ENCODE data around the gene SLC16A11. TPM values are rescaled to one million over a fixed set of nuclear protein-coding genes. Genes with fewer than 3 reads are reported as not detected.
A peak's percentile ranks its signal among the peaks of the same experiment; 100 is the strongest.

The SLC16A11 gene
- total RNA-seq, 1 donor from 2014 or later, result 0.37 TPM

DNA sequence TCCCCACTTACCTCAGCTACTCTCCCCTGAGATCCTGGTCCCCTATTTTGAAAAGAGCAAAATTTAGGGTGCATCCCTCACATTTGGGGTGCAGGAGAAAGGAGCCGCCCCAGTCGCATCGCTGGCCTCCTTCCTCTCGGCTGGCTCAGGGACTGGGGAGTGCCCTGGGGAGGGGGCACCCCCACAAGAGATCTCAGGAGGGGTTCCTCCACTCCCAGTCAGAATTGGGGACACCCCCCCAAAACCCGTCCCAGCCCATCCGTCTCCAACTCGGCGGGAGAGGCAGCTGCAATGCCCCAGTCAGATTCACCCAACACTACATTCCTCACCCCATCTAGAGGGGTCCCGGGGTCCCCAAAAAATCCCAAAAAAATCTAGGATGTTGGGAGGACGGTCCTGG lies 24.5 kb downstream of the SLC16A11 start:
- Mint-ChIP-seq H3K4me1 (ENCODE audit: low read depth) (peaks cover 67% of the 10 kb centered on the region), H3K4me3 (ENCODE audit: low read depth) (no peak overlapping the region), H3K36me3 (ENCODE audit: low read depth) (peaks cover 24% of the 10 kb centered on the region), H3K9me3 (no peaks in the 10 kb centered on the region), H3K27ac (no peak overlapping the region), H3K27me3 (ENCODE audit: low read depth) (no peaks in the 10 kb centered on the region)
- DNase-seq (ENCODE audit: low spot score), result no peak
- intact Hi-C loops (cut with micrococcal nuclease), result no loop called here

DNA sequence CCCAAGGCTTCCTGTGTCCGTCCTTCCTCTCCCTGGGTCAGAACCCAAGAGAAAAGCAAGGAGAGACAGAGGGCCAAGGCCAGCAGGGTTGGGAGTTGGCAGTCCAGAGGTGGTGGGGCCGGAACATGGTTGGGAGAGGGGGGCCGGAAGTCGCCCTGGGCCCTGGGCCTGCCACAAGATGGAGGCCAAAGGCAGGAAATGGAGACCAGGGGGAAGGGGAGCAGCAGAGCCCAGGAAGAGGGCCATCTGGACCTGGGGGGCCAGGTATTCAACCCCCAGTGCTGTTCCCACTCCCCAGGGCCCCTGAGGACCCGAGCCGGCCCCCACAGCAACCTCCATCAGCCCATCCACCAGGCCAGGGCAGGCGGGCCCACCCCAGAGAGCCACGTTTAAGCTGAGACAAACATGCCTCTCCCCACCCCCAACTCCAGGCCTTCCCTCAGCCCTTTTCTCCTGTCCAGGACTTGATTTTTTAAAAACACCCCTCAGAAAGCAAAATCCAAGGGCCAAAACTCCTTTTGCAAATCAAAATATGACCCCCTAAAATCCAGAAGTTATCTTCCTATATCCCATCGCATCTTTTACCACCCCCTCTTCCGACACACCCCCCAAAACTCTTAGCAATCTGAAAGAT lies 25.4 kb downstream of the SLC16A11 start:
- Mint-ChIP-seq H3K9me3 (no peaks in the 10 kb centered on the region), H3K36me3 (ENCODE audit: low read depth) (peaks cover 32% of the 10 kb centered on the region), H3K4me3 (ENCODE audit: low read depth) (no peak overlapping the region), H3K4me1 (ENCODE audit: low read depth) (peaks cover 67% of the 10 kb centered on the region), H3K27ac (peak overlapping the region; percentile 98), H3K27me3 (ENCODE audit: low read depth) (no peaks in the 10 kb centered on the region)
- no peak for DNase-seq (ENCODE audit: low spot score)
- intact Hi-C loops (cut with micrococcal nuclease), result no loop called here

GRCh38 chr17:7017827-7018200 lies 26.1 kb downstream of the SLC16A11 start:
- H3K4me3 Mint-ChIP-seq (ENCODE audit: low read depth), result peak overlapping the region; percentile 92
- no peak for DNase-seq (ENCODE audit: low spot score)
- peaks cover 39% of the 10 kb centered on the region for H3K36me3 Mint-ChIP-seq (ENCODE audit: low read depth)
- peak overlapping the region; percentile 98 for H3K27ac Mint-ChIP-seq
- no peaks in the 10 kb centered on the region for H3K27me3 Mint-ChIP-seq (ENCODE audit: low read depth)
- intact Hi-C loops (cut with micrococcal nuclease), result no loop called here
- peaks cover 63% of the 10 kb centered on the region for H3K4me1 Mint-ChIP-seq (ENCODE audit: low read depth)
- H3K9me3 Mint-ChIP-seq, result no peaks in the 10 kb centered on the region

DNA sequence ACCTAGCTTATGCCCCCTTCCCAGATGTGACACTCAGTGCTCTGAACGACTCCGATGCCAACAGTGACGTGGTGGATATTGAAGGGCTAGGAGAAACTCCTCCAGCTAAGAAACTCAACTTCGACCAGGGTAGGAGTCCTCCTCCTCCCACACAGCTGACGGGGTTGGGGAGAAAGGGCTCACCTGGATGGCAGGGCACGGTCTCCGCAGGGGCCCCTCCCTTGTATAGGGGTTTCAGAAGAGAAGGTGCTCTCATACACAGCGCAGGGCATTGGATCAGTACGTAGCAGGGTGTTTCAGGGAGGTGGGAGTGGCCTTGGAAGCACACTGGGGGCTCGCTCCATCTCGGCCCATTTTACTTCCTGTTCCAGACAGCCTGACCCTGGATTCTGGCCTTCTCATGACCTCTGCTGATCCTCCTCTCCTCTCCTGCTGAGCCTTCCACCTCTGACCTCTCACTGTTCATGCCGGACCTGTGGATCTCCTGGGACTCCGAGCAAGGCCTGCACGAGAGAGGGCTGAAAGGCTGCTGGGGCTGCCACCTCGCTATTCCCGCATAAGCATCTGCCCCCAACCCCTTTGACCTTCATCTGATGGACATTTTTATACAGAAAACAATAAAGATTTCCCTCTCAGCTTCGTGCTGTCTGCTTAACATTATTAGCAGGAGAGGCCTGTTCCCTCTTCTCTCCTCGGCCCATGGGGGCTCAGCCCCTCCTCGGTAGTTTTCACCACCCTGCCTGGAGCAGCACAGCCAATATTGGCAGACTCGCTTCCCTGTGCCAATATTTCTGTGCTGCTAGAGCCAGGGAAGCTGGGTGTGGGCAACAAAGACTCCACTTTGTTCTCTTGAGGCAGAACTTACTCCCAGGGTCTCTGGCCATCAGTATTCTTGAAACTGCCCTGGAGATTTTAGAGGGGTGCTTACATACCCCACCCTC lies 26.7 kb downstream of the SLC16A11 start:
- H3K4me1 Mint-ChIP-seq (ENCODE audit: low read depth), result peaks cover 59% of the 10 kb centered on the region
- intact Hi-C loops (cut with micrococcal nuclease), result no loop called here
- H3K36me3 Mint-ChIP-seq (ENCODE audit: low read depth), result peaks cover 39% of the 10 kb centered on the region
- peak overlapping the region; percentile 98 for H3K27ac Mint-ChIP-seq
- H3K4me3 Mint-ChIP-seq (ENCODE audit: low read depth), result peak overlapping the region; percentile 92
- H3K9me3 Mint-ChIP-seq, result no peaks in the 10 kb centered on the region
- H3K27me3 Mint-ChIP-seq (ENCODE audit: low read depth), result no peaks in the 10 kb centered on the region
- DNase-seq (ENCODE audit: low spot score), result no peak

GRCh38 chr17:7016418-7016817 lies 27.5 kb downstream of the SLC16A11 start:
- Mint-ChIP-seq H3K4me1 (ENCODE audit: low read depth) (peaks cover 58% of the 10 kb centered on the region), H3K9me3 (no peaks in the 10 kb centered on the region), H3K36me3 (ENCODE audit: low read depth) (peaks cover 39% of the 10 kb centered on the region), H3K4me3 (ENCODE audit: low read depth) (peak overlapping the region; percentile 92), H3K27me3 (ENCODE audit: low read depth) (no peaks in the 10 kb centered on the region), H3K27ac (peak overlapping the region; percentile 98)
- intact Hi-C loops (cut with micrococcal nuclease), result no loop called here
- DNase-seq (ENCODE audit: low spot score), result no peak

- peaks cover 54% of the 10 kb centered on the region for H3K4me1 Mint-ChIP-seq (ENCODE audit: low read depth)
- peaks cover 43% of the 10 kb centered on the region for H3K36me3 Mint-ChIP-seq (ENCODE audit: low read depth)
Measured at GRCh38 chr17:7014995-7015958, 28.6 kb downstream of the SLC16A11 start.

DNA sequence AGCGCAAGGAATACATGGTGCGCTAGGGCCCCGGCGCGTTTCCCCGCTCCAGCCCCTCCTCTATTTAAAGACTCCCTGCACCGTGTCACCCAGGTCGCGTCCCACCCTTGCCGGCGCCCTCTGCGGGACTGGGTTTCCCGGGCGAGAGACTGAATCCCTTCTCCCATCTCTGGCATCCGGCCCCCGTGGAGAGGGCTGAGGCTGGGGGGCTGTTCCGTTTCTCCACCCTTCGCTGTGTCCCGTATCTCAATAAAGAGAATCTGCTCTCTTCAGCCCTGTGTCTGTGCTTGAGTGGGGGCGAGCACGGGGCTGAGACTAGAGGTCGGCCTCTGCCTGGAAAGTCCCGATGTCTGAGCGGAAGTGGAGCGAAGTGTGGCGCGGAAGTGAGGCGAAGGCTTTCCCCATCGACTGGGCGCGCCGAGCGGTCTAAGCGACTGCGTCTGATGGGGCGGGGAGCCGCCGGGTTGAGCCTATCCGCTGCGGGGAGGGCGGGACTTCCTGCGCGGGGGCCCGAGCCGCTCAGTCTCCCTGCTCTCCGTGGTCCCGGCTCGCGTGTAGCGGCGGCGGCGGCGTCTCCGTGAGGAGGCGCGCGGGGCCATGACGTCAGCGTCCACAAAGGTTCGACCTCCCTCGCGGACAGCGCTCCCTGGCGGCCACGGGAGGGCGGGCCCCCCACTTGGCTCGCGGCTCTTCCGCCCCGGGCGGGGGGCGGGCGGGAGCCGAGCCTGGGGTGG lies 29.5 kb downstream of the SLC16A11 start:
- peak; percentile 98 for DNase-seq (ENCODE audit: low spot score)
- peaks cover 47% of the 10 kb centered on the region for H3K36me3 Mint-ChIP-seq (ENCODE audit: low read depth)
- peak overlapping the region; percentile 96 for H3K4me3 Mint-ChIP-seq (ENCODE audit: low read depth)
- H3K27me3 Mint-ChIP-seq (ENCODE audit: low read depth), result no peaks in the 10 kb centered on the region
- intact Hi-C loops (cut with micrococcal nuclease), result loop anchor here (1.0 to 2.0 kb wide), 2 partner anchors 21 to 364 kb away; partner anchors contain the start of genes C17orf100 and MED31
- peaks cover 58% of the 10 kb centered on the region for H3K4me1 Mint-ChIP-seq (ENCODE audit: low read depth)
- H3K9me3 Mint-ChIP-seq, result no peaks in the 10 kb centered on the region
- H3K27ac Mint-ChIP-seq, result peak overlapping the region; percentile 99

More at GRCh38 chr17:7014995-7015958, 28.6 kb downstream of the SLC16A11 start:
- intact Hi-C loops (cut with micrococcal nuclease), result loop anchor here (1.0 to 2.0 kb wide), 3 partner anchors 8 to 364 kb away; partner anchors contain the start of genes BCL6B, C17orf100 and MED31
- Mint-ChIP-seq H3K27me3 (ENCODE audit: low read depth) (no peaks in the 10 kb centered on the region), H3K4me3 (ENCODE audit: low read depth) (peak overlapping the region; percentile 92), H3K27ac (peak overlapping the region; percentile 98), H3K9me3 (no peaks in the 10 kb centered on the region)
- peak; percentile 78 for DNase-seq (ENCODE audit: low spot score)

DNA sequence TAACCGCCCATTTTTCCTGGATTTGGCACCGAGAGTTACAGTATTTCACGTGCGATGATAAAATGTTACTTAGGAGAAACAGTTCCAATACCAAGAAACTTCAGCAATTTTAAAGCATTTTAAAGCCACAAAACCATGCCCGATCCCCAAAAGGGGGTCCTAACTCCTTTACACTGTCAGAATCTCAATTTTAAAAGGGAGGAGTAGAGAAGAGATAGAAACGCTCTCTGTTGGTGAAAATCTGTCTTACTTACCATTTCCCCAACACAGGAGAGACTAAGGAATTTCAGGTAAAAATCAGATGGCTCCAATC lies 32.0 kb downstream of the SLC16A11 start:
- peak overlapping the region; percentile 99 for H3K27ac Mint-ChIP-seq
- H3K36me3 Mint-ChIP-seq (ENCODE audit: low read depth), result peaks cover 48% of the 10 kb centered on the region
- peak overlapping the region; percentile 96 for H3K4me3 Mint-ChIP-seq (ENCODE audit: low read depth)
- intact Hi-C loops (cut with micrococcal nuclease), result no loop called here
- H3K27me3 Mint-ChIP-seq (ENCODE audit: low read depth), result no peaks in the 10 kb centered on the region
- H3K9me3 Mint-ChIP-seq, result no peaks in the 10 kb centered on the region
- no peak for DNase-seq (ENCODE audit: low spot score)
- peaks cover 52% of the 10 kb centered on the region for H3K4me1 Mint-ChIP-seq (ENCODE audit: low read depth)

DNA sequence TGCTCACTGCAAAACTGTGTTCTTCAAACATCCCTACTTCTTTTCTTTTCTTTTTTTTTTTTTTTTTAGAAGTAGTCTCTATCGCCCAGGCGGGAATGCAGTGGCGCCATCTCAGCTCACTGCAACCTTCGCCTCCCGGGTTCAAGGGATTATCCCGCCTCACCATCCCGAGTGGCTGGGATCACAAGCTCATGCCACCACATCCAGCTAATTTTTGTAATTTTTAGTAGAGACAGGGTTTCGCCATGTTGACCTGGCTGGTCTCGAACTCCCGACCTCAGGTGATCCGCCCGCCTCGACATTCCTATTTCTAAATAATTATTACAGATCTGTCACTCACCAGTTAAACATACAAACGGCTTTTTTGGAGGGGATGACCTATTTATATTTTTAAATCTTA lies 32.5 kb downstream of the SLC16A11 start:
- no peaks in the 10 kb centered on the region for H3K27me3 Mint-ChIP-seq (ENCODE audit: low read depth)
- H3K4me3 Mint-ChIP-seq (ENCODE audit: low read depth), result peak overlapping the region; percentile 96
- no peak overlapping the region for H3K27ac Mint-ChIP-seq
- intact Hi-C loops (cut with micrococcal nuclease), result no loop called here
- no peak for DNase-seq (ENCODE audit: low spot score)
- H3K4me1 Mint-ChIP-seq (ENCODE audit: low read depth), result peaks cover 47% of the 10 kb centered on the region
- no peaks in the 10 kb centered on the region for H3K9me3 Mint-ChIP-seq
- H3K36me3 Mint-ChIP-seq (ENCODE audit: low read depth), result peaks cover 43% of the 10 kb centered on the region

DNA sequence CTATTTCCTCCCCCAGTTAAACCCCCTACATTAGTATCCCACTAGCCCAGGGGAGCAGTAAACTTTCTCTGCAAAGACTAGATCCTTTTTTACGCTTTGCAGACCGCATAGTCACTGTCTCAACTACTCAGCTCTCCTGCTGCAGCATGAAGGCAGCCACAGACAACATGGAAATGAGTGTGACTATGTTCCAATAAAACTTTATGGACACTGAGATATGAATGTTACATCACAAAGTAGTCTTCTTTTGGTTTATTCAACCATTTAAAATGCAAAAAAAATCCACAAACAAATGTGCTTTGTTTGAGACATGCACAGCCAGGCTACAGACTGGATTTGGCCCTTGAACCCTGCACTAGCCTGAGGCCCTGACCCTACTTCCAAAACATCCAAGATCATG lies 33.4 kb downstream of the SLC16A11 start:
- intact Hi-C loops (cut with micrococcal nuclease), result no loop called here
- no peak for DNase-seq (ENCODE audit: low spot score)
- Mint-ChIP-seq H3K36me3 (ENCODE audit: low read depth) (peaks cover 36% of the 10 kb centered on the region), H3K9me3 (no peaks in the 10 kb centered on the region), H3K4me1 (ENCODE audit: low read depth) (peaks cover 38% of the 10 kb centered on the region), H3K4me3 (ENCODE audit: low read depth) (peak overlapping the region; percentile 96), H3K27me3 (ENCODE audit: low read depth) (no peaks in the 10 kb centered on the region), H3K27ac (peak overlapping the region; percentile 19)

- Mint-ChIP-seq H3K36me3 (ENCODE audit: low read depth) (peaks cover 23% of the 10 kb centered on the region), H3K4me3 (ENCODE audit: low read depth) (no peak overlapping the region), H3K27me3 (ENCODE audit: low read depth) (no peaks in the 10 kb centered on the region), H3K9me3 (no peaks in the 10 kb centered on the region), H3K27ac (no peak overlapping the region), H3K4me1 (ENCODE audit: low read depth) (peaks cover 29% of the 10 kb centered on the region)
- no peak for DNase-seq (ENCODE audit: low spot score)
- intact Hi-C loops (cut with micrococcal nuclease), result no loop called here
Measured at GRCh38 chr17:7007143-7007542, 36.7 kb downstream of the SLC16A11 start.

GRCh38 chr17:7005716-7006115 lies 38.2 kb downstream of the SLC16A11 start:
- no peak for DNase-seq (ENCODE audit: low spot score)
- Mint-ChIP-seq H3K36me3 (ENCODE audit: low read depth) (peaks cover 34% of the 10 kb centered on the region), H3K9me3 (no peaks in the 10 kb centered on the region), H3K27me3 (ENCODE audit: low read depth) (no peaks in the 10 kb centered on the region), H3K4me3 (ENCODE audit: low read depth) (no peak overlapping the region), H3K4me1 (ENCODE audit: low read depth) (peaks cover 20% of the 10 kb centered on the region), H3K27ac (no peak overlapping the region)
- intact Hi-C loops (cut with micrococcal nuclease), result loop anchor here (1.0 kb wide), 1 partner anchor 92 kb away; no protein-coding TSS in a partner anchor

All from activated T-helper 2 cell treated with anti-CD3 and anti-CD28 coated beads, Interferon-gamma antibody, Interleukin-2, Interleukin-4, amounts not matched to agents 10 μg/mL and 5 μg/mL and 100 μg/mL, durations not matched to agents 14 hours and 24 hours and 36 hours (primary cell).